Neural progenitor cell (in vitro differentiated cells): ENCODE results near the gene CAMSAP1. TPM values are rescaled to one million over a fixed set of nuclear protein-coding genes. Genes with fewer than 3 reads are reported as not detected.
A peak's percentile ranks its signal among the peaks of the same experiment; 100 is the strongest.

Source experiments
- DNase-seq: peaks from one replicate; pipeline ENCODE4 v3.0.0-alpha.2; 2016; ENCODE audit warnings: low spot score
- H2AFZ ChIP-seq: fragments of 200-600 bp; sonication (generic); replicated peaks from 2 replicates; pipeline ENCODE4 v1.6.1; 2016; ENCODE audit warnings: antibody characterized with exemption
- H3F3A ChIP-seq: fragments of 200-600 bp; sonication (generic); 2 replicates; pipeline ENCODE4 v1.6.1; 2016; ENCODE audit warnings: antibody characterized with exemption, low read depth
- H3K27ac ChIP-seq: fragments of 200-600 bp; sonication (generic); 2 replicates; pipeline ENCODE4 v1.5.1; 2016; ENCODE audit warnings: mild to moderate bottlenecking
- H3K27me3 ChIP-seq: fragments of 200-600 bp; sonication (generic); 2 replicates; pipeline ENCODE4 v1.6.1; 2016; ENCODE audit warnings: mild to moderate bottlenecking, moderate library complexity
- H3K36me3 ChIP-seq: fragments of 200-600 bp; sonication (generic); 2 replicates; pipeline ENCODE4 v1.5.1; 2016
- H3K4me1 ChIP-seq: fragments of 200-600 bp; sonication (generic); 2 replicates; pipeline ENCODE4 v1.6.1; 2016; ENCODE audit warnings: mixed run types
- H3K4me2 ChIP-seq: fragments of 200-600 bp; sonication (generic); 2 replicates; pipeline ENCODE4 v1.6.1; 2016
- H3K4me3 ChIP-seq: fragments of 200-600 bp; sonication (generic); 2 replicates; pipeline ENCODE4 v1.5.1; 2016
- H3K79me2 ChIP-seq: fragments of 200-600 bp; sonication (generic); 2 replicates; pipeline ENCODE4 v1.6.1; 2016; ENCODE audit warnings: low read depth
- H3K9ac ChIP-seq: fragments of 200-600 bp; sonication (generic); 2 replicates; pipeline ENCODE4 v1.6.1; 2016
- H3K9me3 ChIP-seq: fragments of 200-600 bp; sonication (generic); 2 replicates; pipeline ENCODE4 v1.5.1; 2016; ENCODE audit warnings: low read depth
- H4K20me1 ChIP-seq: fragments of 200-600 bp; sonication (generic); 2 replicates; pipeline ENCODE4 v1.6.1; 2016; ENCODE audit warnings: low read depth
- H3K27ac Mint-ChIP-seq: 3 replicates; pipeline ENCODE4 v1.8.0; 2021; ENCODE audit warnings: mixed read lengths
- H3K27me3 Mint-ChIP-seq: 2 replicates; pipeline ENCODE4 v1.8.0; 2022; ENCODE audit warnings: low read depth, mild to moderate bottlenecking, inconsistent platforms, moderate library complexity, mixed read lengths; ENCODE audit not compliant: insufficient read depth
- H3K36me3 Mint-ChIP-seq: 3 replicates; pipeline ENCODE4 v1.8.0; 2021; ENCODE audit warnings: mixed read lengths
- H3K4me1 Mint-ChIP-seq: 3 replicates; pipeline ENCODE4 v1.8.0; 2021; ENCODE audit warnings: mixed read lengths
- H3K4me3 Mint-ChIP-seq: 3 replicates; pipeline ENCODE4 v1.8.0; 2021; ENCODE audit warnings: mild to moderate bottlenecking, moderate library complexity, mixed read lengths
- H3K9me3 Mint-ChIP-seq: 3 replicates; pipeline ENCODE4 v1.8.0; 2020; ENCODE audit warnings: mixed read lengths
- EZH2 ChIP-seq: fragments of 200-600 bp; sonication (generic); IDR thresholded peaks from 2 replicates; pipeline ENCODE4 v1.6.1; 2017; ENCODE audit warnings: antibody characterized with exemption, mild to moderate bottlenecking, moderate library complexity
- EZH2phosphoT487 ChIP-seq: fragments of 200-600 bp; sonication (generic); IDR thresholded peaks from 2 replicates; pipeline ENCODE4 v1.6.1; 2017; ENCODE audit warnings: antibody characterized with exemption
- total RNA-seq: library from RNA; depleted of rRNA; stranded (reverse); fragments of >200 nt; gene quantifications from 2 replicates; pipeline ENCODE4 v1.2.3, GENCODE V29; 2015; ENCODE audit warnings: low replicate concordance
- TF ChIP-seq, protein P1 (sequence below): fragments of 200-600 bp; sonication (generic); IDR thresholded peaks from 2 replicates; pipeline ENCODE4 v1.5.1; 2017; ENCODE audit warnings: antibody characterized with exemption, mild to moderate bottlenecking

Gene CAMSAP1
- total RNA-seq, 1 donor from 2014 or later, result 39.3 TPM

DNA sequence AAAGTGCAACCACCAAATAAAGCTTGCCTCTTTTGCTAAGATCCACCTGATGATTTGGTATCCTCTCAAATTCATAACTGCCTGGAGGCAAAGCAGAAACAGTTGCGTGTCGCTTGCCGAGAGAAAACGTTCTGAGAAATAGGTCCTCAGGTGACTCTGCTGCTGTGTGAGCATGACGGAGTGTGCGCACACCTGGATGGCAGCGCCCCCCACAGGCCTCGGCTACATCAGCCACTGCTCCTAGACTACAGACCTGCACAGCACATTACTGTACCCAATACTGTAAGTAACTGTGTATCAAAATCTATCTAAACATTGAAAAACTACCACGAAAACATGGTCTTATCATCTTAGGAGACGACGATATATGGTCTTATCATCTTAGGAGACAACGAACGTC, 87.4 kb downstream of the CAMSAP1 start:
- Mint-ChIP-seq H3K9me3 (no peaks in the 10 kb centered on the region), H3K4me1 (no peaks in the 10 kb centered on the region), H3K4me3 (no peak overlapping the region), H3K36me3 (peaks cover 50% of the 10 kb centered on the region), H3K27ac (no peak overlapping the region), H3K27me3 (peaks cover 3% of the 10 kb centered on the region)
- no peak overlapping the region for H3K9ac ChIP-seq
- no peak overlapping the region for H2AFZ ChIP-seq
- H3F3A ChIP-seq, result no peaks in the 10 kb centered on the region
- H3K9me3 ChIP-seq, result no peaks in the 10 kb centered on the region
- peaks cover 6% of the 10 kb centered on the region for H4K20me1 ChIP-seq
- H3K4me3 ChIP-seq, result no peak overlapping the region
- no peak overlapping the region for H3K4me2 ChIP-seq
- no peak overlapping the region for H3K27ac ChIP-seq
- DNase-seq, result no peak
- H3K36me3 ChIP-seq, result peaks cover 16% of the 10 kb centered on the region
- TF ChIP-seq EZH2, result no peak
- TF ChIP-seq EZH2phosphoT487, result no peak
- TF ChIP-seq, protein P1, sequence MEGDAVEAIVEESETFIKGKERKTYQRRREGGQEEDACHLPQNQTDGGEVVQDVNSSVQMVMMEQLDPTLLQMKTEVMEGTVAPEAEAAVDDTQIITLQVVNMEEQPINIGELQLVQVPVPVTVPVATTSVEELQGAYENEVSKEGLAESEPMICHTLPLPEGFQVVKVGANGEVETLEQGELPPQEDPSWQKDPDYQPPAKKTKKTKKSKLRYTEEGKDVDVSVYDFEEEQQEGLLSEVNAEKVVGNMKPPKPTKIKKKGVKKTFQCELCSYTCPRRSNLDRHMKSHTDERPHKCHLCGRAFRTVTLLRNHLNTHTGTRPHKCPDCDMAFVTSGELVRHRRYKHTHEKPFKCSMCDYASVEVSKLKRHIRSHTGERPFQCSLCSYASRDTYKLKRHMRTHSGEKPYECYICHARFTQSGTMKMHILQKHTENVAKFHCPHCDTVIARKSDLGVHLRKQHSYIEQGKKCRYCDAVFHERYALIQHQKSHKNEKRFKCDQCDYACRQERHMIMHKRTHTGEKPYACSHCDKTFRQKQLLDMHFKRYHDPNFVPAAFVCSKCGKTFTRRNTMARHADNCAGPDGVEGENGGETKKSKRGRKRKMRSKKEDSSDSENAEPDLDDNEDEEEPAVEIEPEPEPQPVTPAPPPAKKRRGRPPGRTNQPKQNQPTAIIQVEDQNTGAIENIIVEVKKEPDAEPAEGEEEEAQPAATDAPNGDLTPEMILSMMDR, result peak; percentile 48
- H3K79me2 ChIP-seq, result peaks cover 14% of the 10 kb centered on the region
- no peaks in the 10 kb centered on the region for H3K4me1 ChIP-seq
- H3K27me3 ChIP-seq, result no peaks in the 10 kb centered on the region

DNA sequence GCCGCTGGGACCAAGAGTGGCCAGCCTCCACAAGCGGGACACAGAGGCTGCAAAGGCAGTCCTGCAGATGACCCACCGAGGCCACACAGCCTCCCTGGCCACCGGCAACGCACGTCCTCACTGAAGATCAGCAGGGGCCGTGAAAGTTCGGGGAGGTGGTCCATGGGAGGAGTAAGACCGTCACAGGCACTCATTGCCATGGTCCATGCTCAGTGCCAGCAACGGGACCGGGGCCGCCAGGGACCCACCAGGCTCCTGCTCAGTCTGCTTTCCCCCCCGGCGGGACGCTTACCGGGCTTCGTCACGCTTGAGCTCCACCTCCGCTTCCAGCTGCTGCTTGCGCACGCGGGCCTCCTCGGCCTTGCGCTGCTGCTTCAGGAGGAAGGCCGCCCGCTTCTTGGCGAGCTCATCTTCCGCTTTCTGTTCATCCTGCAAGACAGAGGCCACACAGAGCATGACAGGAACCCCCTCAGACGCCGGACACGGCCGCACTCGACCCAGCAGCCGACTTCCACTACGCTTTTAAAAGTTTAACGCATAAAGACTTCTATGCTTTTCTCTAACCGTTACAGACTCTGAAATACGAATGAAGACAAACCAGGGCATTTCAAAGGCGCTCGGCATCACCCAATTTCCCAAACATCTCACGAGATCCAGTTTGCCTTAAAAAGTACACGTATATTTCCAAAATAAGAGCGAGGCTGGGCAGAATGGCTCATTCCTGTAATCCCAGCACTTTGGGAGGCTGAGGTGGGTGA, 88.4 kb downstream of the CAMSAP1 start:
- Histone ChIP-seq H3K79me2 (peaks cover 12% of the 10 kb centered on the region), H4K20me1 (peaks cover 3% of the 10 kb centered on the region), H3K9me3 (no peaks in the 10 kb centered on the region), H3K4me3 (no peak overlapping the region), H3K4me2 (no peak overlapping the region), H3K9ac (no peak overlapping the region), H3K27ac (no peak overlapping the region), H3K36me3 (peaks cover 15% of the 10 kb centered on the region), H3K4me1 (no peaks in the 10 kb centered on the region), H2AFZ (no peak overlapping the region), H3K27me3 (no peaks in the 10 kb centered on the region), H3F3A (no peaks in the 10 kb centered on the region)
- peaks cover 53% of the 10 kb centered on the region for H3K36me3 Mint-ChIP-seq
- no peak overlapping the region for H3K4me3 Mint-ChIP-seq
- no peak for DNase-seq
- no peak overlapping the region for H3K27ac Mint-ChIP-seq
- peaks cover 3% of the 10 kb centered on the region for H3K27me3 Mint-ChIP-seq
- no peaks in the 10 kb centered on the region for H3K4me1 Mint-ChIP-seq
- no peaks in the 10 kb centered on the region for H3K9me3 Mint-ChIP-seq
- TF ChIP-seq, protein P1, result no peak

DNA sequence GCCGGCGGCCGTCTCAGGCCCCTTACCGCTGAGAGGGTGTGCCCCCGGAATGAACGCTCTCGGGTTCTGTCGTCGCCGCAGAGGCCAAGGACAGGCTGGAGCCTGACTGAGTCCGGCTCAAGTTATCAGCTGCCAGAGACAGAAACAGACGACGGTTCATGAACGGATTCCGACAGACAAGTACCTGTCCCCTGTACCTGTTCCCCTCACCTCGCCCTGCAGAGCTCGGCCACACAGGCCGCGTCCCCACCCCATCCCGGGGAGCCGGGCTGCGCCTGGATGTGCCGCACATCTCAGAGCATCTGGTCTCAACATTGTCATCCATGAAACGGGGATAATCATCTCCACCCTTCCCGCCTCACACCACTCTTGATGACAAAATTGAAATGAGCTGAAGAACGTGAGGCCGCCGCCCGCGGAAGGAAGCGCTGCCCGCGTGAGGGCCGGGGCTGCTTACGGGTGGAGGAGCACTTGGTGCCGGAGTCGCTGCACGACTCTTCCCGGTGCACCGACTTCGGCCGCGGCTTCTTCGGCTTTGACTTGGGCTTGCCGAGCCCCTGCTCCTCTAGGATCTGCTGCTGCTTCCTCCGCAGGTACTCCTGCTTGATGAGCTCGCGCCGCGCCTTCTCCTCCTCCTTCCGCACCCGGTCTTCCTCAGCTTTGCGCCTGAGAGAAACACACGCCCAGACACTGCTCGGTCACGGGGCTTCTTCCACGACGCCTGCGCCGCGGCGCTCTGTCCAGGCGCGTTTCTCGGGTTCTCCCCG, 89.2 kb downstream of the CAMSAP1 start:
- H3K9ac ChIP-seq, result no peak overlapping the region
- peaks cover 49% of the 10 kb centered on the region for H3K36me3 Mint-ChIP-seq
- no peak overlapping the region for H3K27ac ChIP-seq
- no peak overlapping the region for H3K4me3 ChIP-seq
- no peak overlapping the region for H3K4me3 Mint-ChIP-seq
- no peaks in the 10 kb centered on the region for H3K9me3 Mint-ChIP-seq
- H3K27ac Mint-ChIP-seq, result no peak overlapping the region
- H2AFZ ChIP-seq, result no peak overlapping the region
- H4K20me1 ChIP-seq, result peaks cover 3% of the 10 kb centered on the region
- no peaks in the 10 kb centered on the region for H3K4me1 ChIP-seq
- peaks cover 2% of the 10 kb centered on the region for H3K27me3 Mint-ChIP-seq
- H3K79me2 ChIP-seq, result peaks cover 12% of the 10 kb centered on the region
- no peak overlapping the region for H3K4me2 ChIP-seq
- no peaks in the 10 kb centered on the region for H3K27me3 ChIP-seq
- no peak for DNase-seq
- no peaks in the 10 kb centered on the region for H3K9me3 ChIP-seq
- no peaks in the 10 kb centered on the region for H3F3A ChIP-seq
- no peaks in the 10 kb centered on the region for H3K4me1 Mint-ChIP-seq
- TF ChIP-seq EZH2phosphoT487, result no peak
- TF ChIP-seq, protein P1, result no peak
- TF ChIP-seq EZH2, result no peak
- H3K36me3 ChIP-seq, result peaks cover 9% of the 10 kb centered on the region
